ENCODE results near the gene SCNN1B.
A peak's percentile ranks its signal among the peaks of the same experiment; 100 is the strongest.

SCNN1B gene

GRCh38 chr16:23278031-23278430, 24.1 kb upstream of the SCNN1B start:
- no peak overlapping the region for H3K4me3 ChIP-seq (ENCODE audit: low read depth, low read length)
- no peaks in the 10 kb centered on the region for H3K79me2 ChIP-seq
- H3K27ac ChIP-seq = no peak overlapping the region
- H3K36me3 ChIP-seq (ENCODE audit: control insufficient read depth, insufficient read depth, low read length) = no peaks in the 10 kb centered on the region
- H3K4me2 ChIP-seq (ENCODE audit: low read length) = no peak overlapping the region
- no peak for TF ChIP-seq CTCF (IDR thresholded peaks at IDR 0.05)
- H2AFZ ChIP-seq = no peak overlapping the region
- no peak overlapping the region for H3K9ac ChIP-seq
- H3K4me1 ChIP-seq = no peaks in the 10 kb centered on the region
- H3K27me3 ChIP-seq (ENCODE audit: control insufficient read depth, insufficient read depth, low read length) = no peaks in the 10 kb centered on the region
- H3K9me3 ChIP-seq (ENCODE audit: control insufficient read depth, low read length) = no peaks in the 10 kb centered on the region

- Histone ChIP-seq H3K27ac (no peak overlapping the region), H3K79me2 (no peaks in the 10 kb centered on the region), H3K4me2 (ENCODE audit: low read length) (no peak overlapping the region), H2AFZ (peak overlapping the region; percentile 17), H3K9ac (no peak overlapping the region), H3K4me3 (ENCODE audit: low read depth, low read length) (no peak overlapping the region), H3K4me1 (no peaks in the 10 kb centered on the region), H3K9me3 (ENCODE audit: control insufficient read depth, low read length) (no peaks in the 10 kb centered on the region), H3K27me3 (ENCODE audit: control insufficient read depth, insufficient read depth, low read length) (no peaks in the 10 kb centered on the region), H3K36me3 (ENCODE audit: control insufficient read depth, insufficient read depth, low read length) (no peaks in the 10 kb centered on the region)
- no peak for TF ChIP-seq CTCF (IDR thresholded peaks at IDR 0.05)
These were observed 22.4 kb upstream of the SCNN1B start for GRCh38 chr16:23279721-23280153.

GRCh38 chr16:23280483-23280967, 21.6 kb upstream of the SCNN1B start:
- Histone ChIP-seq H3K4me2 (ENCODE audit: low read length) (no peak overlapping the region), H3K4me1 (no peaks in the 10 kb centered on the region), H3K27ac (no peak overlapping the region), H3K9ac (no peak overlapping the region), H3K36me3 (ENCODE audit: control insufficient read depth, insufficient read depth, low read length) (no peaks in the 10 kb centered on the region), H3K79me2 (no peaks in the 10 kb centered on the region), H3K4me3 (ENCODE audit: low read depth, low read length) (no peak overlapping the region), H3K9me3 (ENCODE audit: control insufficient read depth, low read length) (no peaks in the 10 kb centered on the region), H2AFZ (no peak overlapping the region), H3K27me3 (ENCODE audit: control insufficient read depth, insufficient read depth, low read length) (no peaks in the 10 kb centered on the region)
- TF ChIP-seq CTCF (IDR thresholded peaks at IDR 0.05) = no peak

- Histone ChIP-seq H3K79me2 (no peaks in the 10 kb centered on the region), H3K9me3 (ENCODE audit: control insufficient read depth, low read length) (no peaks in the 10 kb centered on the region), H3K27me3 (ENCODE audit: control insufficient read depth, insufficient read depth, low read length) (no peaks in the 10 kb centered on the region), H3K9ac (no peak overlapping the region), H3K4me2 (ENCODE audit: low read length) (no peak overlapping the region), H3K4me1 (no peaks in the 10 kb centered on the region), H2AFZ (no peak overlapping the region), H3K27ac (no peak overlapping the region), H3K36me3 (ENCODE audit: control insufficient read depth, insufficient read depth, low read length) (no peaks in the 10 kb centered on the region), H3K4me3 (ENCODE audit: low read depth, low read length) (no peak overlapping the region)
- no peak for TF ChIP-seq CTCF (IDR thresholded peaks at IDR 0.05)
These were observed 19.5 kb upstream of the SCNN1B start for GRCh38 chr16:23282568-23282967.

GRCh38 chr16:23283571-23283970, 18.5 kb upstream of the SCNN1B start:
- no peak for TF ChIP-seq CTCF (IDR thresholded peaks at IDR 0.05)
- Histone ChIP-seq H3K27me3 (ENCODE audit: control insufficient read depth, insufficient read depth, low read length) (no peaks in the 10 kb centered on the region), H3K79me2 (no peaks in the 10 kb centered on the region), H3K36me3 (ENCODE audit: control insufficient read depth, insufficient read depth, low read length) (no peaks in the 10 kb centered on the region), H3K9ac (no peak overlapping the region), H2AFZ (no peak overlapping the region), H3K4me3 (ENCODE audit: low read depth, low read length) (no peak overlapping the region), H3K4me2 (ENCODE audit: low read length) (no peak overlapping the region), H3K4me1 (no peaks in the 10 kb centered on the region), H3K9me3 (ENCODE audit: control insufficient read depth, low read length) (no peaks in the 10 kb centered on the region), H3K27ac (no peak overlapping the region)
